ENCODE results near the gene PNCK.

- no peak for TF ChIP-seq CTCF (IDR thresholded peaks at IDR 0.05; ENCODE audit: insufficient read depth, low read length, poor library complexity, severe bottlenecking)
- no peak for TF ChIP-seq EZH2phosphoT487 (conservative IDR thresholded peaks at IDR 0.05; ENCODE audit: low read length)
Measured at GRCh38 chrX:153633048-153633447, 40.6 kb downstream of the PNCK start.

All from SU-DHL-6 (cell line).